Progenitor cell of endocrine pancreas (in vitro differentiated cells): ENCODE measurements around the gene ANG. TPM values are rescaled to one million over a fixed set of nuclear protein-coding genes. Genes with fewer than 3 reads are reported as not detected.

Source experiments
- DNase-seq: peaks from one replicate; pipeline ENCODE4 v3.0.0; 2021; ENCODE audit warnings: low spot score; ENCODE audit not compliant: unreplicated experiment
- H3K27ac Mint-ChIP-seq: 2 replicates; pipeline ENCODE4 v1.8.0; 2021; ENCODE audit warnings: mild to moderate bottlenecking, moderate library complexity, mixed read lengths
- H3K27me3 Mint-ChIP-seq: 2 replicates; pipeline ENCODE4 v1.8.0; 2021; ENCODE audit warnings: mixed read lengths
- H3K36me3 Mint-ChIP-seq: 2 replicates; pipeline ENCODE4 v1.8.0; 2022; ENCODE audit warnings: mixed read lengths; ENCODE audit not compliant: insufficient read depth
- H3K4me1 Mint-ChIP-seq: 2 replicates; pipeline ENCODE4 v1.8.0; 2021; ENCODE audit warnings: low read depth, mixed read lengths
- H3K4me3 Mint-ChIP-seq: 2 replicates; pipeline ENCODE4 v1.8.0; 2021; ENCODE audit warnings: low read depth, mild to moderate bottlenecking, moderate library complexity, mixed read lengths
- H3K9me3 Mint-ChIP-seq: 2 replicates; pipeline ENCODE4 v1.8.0; 2021; ENCODE audit warnings: low read depth, mixed read lengths
- total RNA-seq: library from RNA; stranded (reverse); gene quantifications from 2 replicates; pipeline ENCODE4 v1.2.1, GENCODE V29; 2021
- TF ChIP-seq, protein P1 (sequence below): fragments of 200-600 bp; sonication (generic); IDR thresholded peaks from one replicate; pipeline ENCODE4 v1.5.0; 2021; ENCODE audit warnings: antibody characterized with exemption, mild to moderate bottlenecking; ENCODE audit not compliant: unreplicated experiment

ANG gene
- total RNA-seq, 1 donor from 2014 or later: 8.0 TPM

DNA sequence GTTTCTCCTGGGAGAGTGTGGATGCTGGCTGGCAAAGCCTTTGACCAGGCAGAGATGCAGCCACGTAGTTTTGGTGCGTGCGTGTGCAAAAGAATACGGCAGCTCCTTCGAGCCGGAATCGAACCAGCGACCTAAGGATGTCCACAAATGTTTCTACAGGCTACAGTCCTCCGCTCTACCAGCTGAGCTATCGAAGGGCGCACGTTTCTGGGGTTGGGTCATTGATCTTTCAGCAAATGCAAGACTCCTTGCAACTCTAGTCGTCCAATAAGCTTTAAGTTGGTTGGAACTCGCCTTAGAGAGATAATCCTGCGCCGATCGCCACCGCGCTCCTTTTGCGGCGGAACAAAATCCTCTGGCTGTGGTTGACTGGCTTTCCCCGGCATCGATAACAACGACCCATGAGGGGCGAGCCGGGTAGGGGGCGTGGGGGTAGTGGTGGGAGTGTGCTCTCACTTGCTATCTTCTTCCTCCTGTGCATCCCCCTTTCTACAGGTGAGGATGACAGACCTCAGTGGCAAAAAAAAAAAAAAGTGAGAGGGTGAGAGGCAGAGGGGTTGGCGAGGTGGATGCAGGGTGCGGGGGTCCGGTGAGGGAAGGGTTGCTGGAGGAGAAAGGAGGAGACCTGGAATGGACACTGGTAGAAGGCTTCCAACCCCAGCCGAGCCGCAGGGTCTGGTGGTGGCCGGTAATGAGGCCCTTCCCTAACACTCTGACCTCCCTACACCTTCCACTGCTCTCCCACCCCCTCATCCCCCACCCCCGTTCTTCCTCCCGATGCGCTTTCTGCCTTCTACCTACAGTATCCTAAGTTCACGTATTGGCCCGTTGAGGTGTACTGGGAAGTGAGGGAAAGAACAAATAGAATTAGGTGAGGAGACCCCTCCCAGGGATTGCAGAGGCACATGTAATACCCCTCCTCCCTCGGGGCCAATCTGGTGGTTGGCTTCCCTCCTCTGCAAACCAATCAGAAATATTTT is 35.3 kb upstream of the ANG start:
- peaks cover 1% of the 10 kb centered on the region for H3K4me1 Mint-ChIP-seq
- H3K9me3 Mint-ChIP-seq: no peaks in the 10 kb centered on the region
- H3K4me3 Mint-ChIP-seq: peak overlapping the region; percentile 64
- peaks cover 67% of the 10 kb centered on the region for H3K27me3 Mint-ChIP-seq
- DNase-seq: no peak
- no peaks in the 10 kb centered on the region for H3K36me3 Mint-ChIP-seq
- TF ChIP-seq, protein P1, sequence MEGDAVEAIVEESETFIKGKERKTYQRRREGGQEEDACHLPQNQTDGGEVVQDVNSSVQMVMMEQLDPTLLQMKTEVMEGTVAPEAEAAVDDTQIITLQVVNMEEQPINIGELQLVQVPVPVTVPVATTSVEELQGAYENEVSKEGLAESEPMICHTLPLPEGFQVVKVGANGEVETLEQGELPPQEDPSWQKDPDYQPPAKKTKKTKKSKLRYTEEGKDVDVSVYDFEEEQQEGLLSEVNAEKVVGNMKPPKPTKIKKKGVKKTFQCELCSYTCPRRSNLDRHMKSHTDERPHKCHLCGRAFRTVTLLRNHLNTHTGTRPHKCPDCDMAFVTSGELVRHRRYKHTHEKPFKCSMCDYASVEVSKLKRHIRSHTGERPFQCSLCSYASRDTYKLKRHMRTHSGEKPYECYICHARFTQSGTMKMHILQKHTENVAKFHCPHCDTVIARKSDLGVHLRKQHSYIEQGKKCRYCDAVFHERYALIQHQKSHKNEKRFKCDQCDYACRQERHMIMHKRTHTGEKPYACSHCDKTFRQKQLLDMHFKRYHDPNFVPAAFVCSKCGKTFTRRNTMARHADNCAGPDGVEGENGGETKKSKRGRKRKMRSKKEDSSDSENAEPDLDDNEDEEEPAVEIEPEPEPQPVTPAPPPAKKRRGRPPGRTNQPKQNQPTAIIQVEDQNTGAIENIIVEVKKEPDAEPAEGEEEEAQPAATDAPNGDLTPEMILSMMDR: no peak
- H3K27ac Mint-ChIP-seq: peak overlapping the region; percentile 52

DNA sequence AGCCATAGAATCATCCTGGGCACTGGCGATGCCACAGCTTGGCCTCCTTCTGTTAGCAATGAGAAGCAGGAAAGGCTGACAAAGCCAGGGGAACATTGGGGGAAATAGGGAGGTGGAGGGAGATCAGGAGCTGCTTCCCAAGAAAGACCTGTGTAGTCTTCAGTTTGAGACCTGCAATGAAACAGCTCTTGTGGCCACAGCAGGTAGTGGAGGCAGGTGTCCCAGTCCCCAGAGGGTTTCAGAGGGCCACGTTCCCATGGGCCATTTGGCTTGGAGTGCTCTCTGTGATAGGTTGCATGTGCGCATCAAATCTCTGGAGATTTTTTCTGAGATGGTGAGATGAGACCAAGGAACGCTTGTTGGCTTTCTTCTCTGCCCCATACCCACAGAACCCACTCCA is 32.7 kb upstream of the ANG start:
- Mint-ChIP-seq H3K27ac (no peak overlapping the region), H3K27me3 (peaks cover 84% of the 10 kb centered on the region), H3K36me3 (no peaks in the 10 kb centered on the region), H3K4me1 (peaks cover 1% of the 10 kb centered on the region), H3K4me3 (no peak overlapping the region), H3K9me3 (no peaks in the 10 kb centered on the region)
- DNase-seq: no peak
- TF ChIP-seq, protein P1: no peak

- DNase-seq: no peak
- Mint-ChIP-seq H3K4me1 (peaks cover 1% of the 10 kb centered on the region), H3K4me3 (no peak overlapping the region), H3K9me3 (no peaks in the 10 kb centered on the region), H3K27ac (no peak overlapping the region), H3K27me3 (peaks cover 85% of the 10 kb centered on the region), H3K36me3 (no peaks in the 10 kb centered on the region)
- TF ChIP-seq, protein P1: no peak
Observed at GRCh38 chr14:20656274-20656673, 32.3 kb upstream of the ANG start.

DNA sequence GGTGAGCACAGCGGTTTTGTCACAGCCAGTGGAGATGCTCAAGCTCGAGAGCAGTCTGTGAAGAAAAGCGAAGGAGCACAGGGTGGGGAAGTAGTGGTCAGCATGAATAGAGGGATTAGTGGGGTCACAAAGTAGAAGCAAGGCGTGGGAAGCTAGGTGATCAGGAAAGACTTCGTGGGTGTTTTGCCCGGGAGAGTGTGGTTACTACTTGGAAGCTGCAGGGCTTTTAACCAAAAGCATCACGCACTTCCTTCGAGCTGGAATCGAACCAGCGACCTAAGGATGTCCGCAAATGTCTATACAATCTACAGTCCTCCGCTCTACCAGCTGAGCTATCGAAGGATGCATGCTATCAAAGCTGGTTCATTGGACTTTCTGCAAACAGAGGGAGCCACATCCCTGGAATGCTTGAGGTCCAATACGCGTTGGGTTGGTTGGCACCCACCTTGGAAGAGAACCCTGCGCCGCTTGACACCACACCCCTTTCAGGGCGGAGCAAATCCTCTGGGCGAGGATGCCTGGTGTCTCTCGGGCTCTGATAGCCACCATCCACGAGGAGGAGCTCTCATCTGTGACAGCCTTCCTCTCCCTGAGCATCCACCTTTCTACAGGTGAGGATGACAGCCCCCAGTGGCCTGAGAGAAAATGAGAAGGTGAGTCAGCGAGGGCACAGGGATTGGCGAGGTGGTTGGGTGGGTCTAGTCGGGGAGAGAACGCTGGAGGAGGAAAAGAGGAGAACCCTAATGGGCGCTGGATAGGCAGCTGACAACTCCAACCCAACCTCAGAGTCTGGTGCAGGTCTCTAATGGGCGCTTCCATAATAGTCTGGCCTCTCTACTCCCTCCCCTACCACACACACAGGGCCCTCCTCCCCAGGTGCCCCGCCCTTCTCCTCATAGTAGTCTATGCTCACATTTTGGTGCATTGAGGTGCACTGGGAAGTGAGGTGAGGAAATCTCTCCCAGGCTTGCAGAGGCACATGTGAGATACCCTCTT is 31.1 kb upstream of the ANG start:
- DNase-seq: no peak
- peaks cover 1% of the 10 kb centered on the region for H3K4me1 Mint-ChIP-seq
- H3K9me3 Mint-ChIP-seq: no peaks in the 10 kb centered on the region
- H3K36me3 Mint-ChIP-seq: no peaks in the 10 kb centered on the region
- no peak overlapping the region for H3K4me3 Mint-ChIP-seq
- H3K27me3 Mint-ChIP-seq: peaks cover 87% of the 10 kb centered on the region
- no peak overlapping the region for H3K27ac Mint-ChIP-seq
- TF ChIP-seq, protein P1: peak; percentile 33

GRCh38 chr14:20658246-20658645 is 30.3 kb upstream of the ANG start:
- no peak for DNase-seq
- H3K9me3 Mint-ChIP-seq: no peaks in the 10 kb centered on the region
- TF ChIP-seq, protein P1: no peak
- H3K4me1 Mint-ChIP-seq: no peaks in the 10 kb centered on the region
- H3K27ac Mint-ChIP-seq: no peak overlapping the region
- H3K36me3 Mint-ChIP-seq: no peaks in the 10 kb centered on the region
- H3K27me3 Mint-ChIP-seq: peaks cover 87% of the 10 kb centered on the region
- no peak overlapping the region for H3K4me3 Mint-ChIP-seq
